Body of pancreas (tissue), 4 donors: Measurements from ENCODE around the gene EBLN2.

Source experiments
- CTCF ChIP-seq, 7 experiments: fragments of 450-650 bp in 4 of 7; fragments of 200-600 bp in 3 of 7; sonication (generic) in 3 of 7; IDR thresholded peaks; one replicate each; pipeline ENCODE4 v1.5.1; 2016 to 2019; ENCODE audit warnings: antibody characterized with exemption in 7 of 7
- POLR2A ChIP-seq, 3 donors: fragments of 450-650 bp; IDR thresholded peaks; one replicate each; pipeline ENCODE4 v1.6.1; 2016; ENCODE audit warnings: antibody characterized with exemption in 3 of 3, mild to moderate bottlenecking in 2 of 3

- no peak for TF ChIP-seq CTCF (IDR thresholded peaks at IDR 0.05)
- TF ChIP-seq POLR2A (IDR thresholded peaks at IDR 0.05): no peak
Observed at GRCh38 chr3:73024836-73025235, 36.6 kb upstream of the EBLN2 start.
